Peyer's patch (tissue), 4 donors: ENCODE results near the gene GNPTG. TPM values are rescaled to one million over a fixed set of nuclear protein-coding genes. Genes with fewer than 3 reads are reported as not detected.

Experiments
- DNase-seq, 3 donors: peaks; one replicate each; pipeline ENCODE4 v3.0.0-alpha.2; 2017 to 2019
- H3K27ac ChIP-seq, 4 donors: fragments of 200-600 bp; sonication (generic); one replicate each; pipeline ENCODE4 v1.5.1; 2016 to 2019
- H3K27me3 ChIP-seq, 2 donors: fragments of 200-600 bp; sonication (generic); one replicate each; pipeline ENCODE4 v1.5.1; 2019
- H3K36me3 ChIP-seq, 3 donors: fragments of 200-600 bp; sonication (generic); one replicate each; pipeline ENCODE4 v1.5.1; 2016 to 2019
- H3K4me1 ChIP-seq, 4 donors: fragments of 200-600 bp; sonication (generic); one replicate each; pipeline ENCODE4 v1.5.1; 2016 to 2019
- H3K4me3 ChIP-seq, 4 donors: fragments of 200-600 bp; sonication (generic); 1 replicate in 3 of 4; 2 replicates in 1 of 4; pipeline ENCODE4 v1.5.1; 2016 to 2019; ENCODE audit warnings: mild to moderate bottlenecking in 1 of 4
- H3K9me3 ChIP-seq, 4 donors: fragments of 200-600 bp; sonication (generic); one replicate each; pipeline ENCODE4 v1.5.1; 2016 to 2019; ENCODE audit warnings: mild to moderate bottlenecking in 1 of 4
- CTCF ChIP-seq, 6 experiments: fragments of 450-650 bp in 4 of 6; fragments of 200-600 bp in 2 of 6; sonication (generic) in 1 of 6; IDR thresholded peaks; one replicate each; pipeline ENCODE4 v1.5.1; 2017 to 2019; ENCODE audit warnings: antibody characterized with exemption in 6 of 6, mild to moderate bottlenecking in 3 of 6, moderate library complexity in 1 of 6
- POLR2A ChIP-seq, 2 donors: fragments of 450-650 bp; IDR thresholded peaks; one replicate each; pipeline ENCODE4 v1.5.1; 2017; ENCODE audit warnings: antibody characterized with exemption in 2 of 2, mild to moderate bottlenecking in 2 of 2, moderate library complexity in 2 of 2
- total RNA-seq, 4 donors: library from RNA; depleted of rRNA; stranded (reverse); fragments of >200 nt; gene quantifications; one replicate each; pipeline ENCODE4 v1.1.0, GENCODE V29; 2016

Gene GNPTG
- total RNA-seq, 4 donors from 2014 or later: 51.1 to 83.3 (median 65.0) TPM

GRCh38 chr16:1330260-1330914 is 21.3 kb upstream of the GNPTG start:
- Histone ChIP-seq H3K9me3 (peaks cover 0 to 6% (median 0%) of the 10 kb centered on the region in 4 donors), H3K36me3 (peaks cover 0 to 7% (median 0%) of the 10 kb centered on the region in 3 donors), H3K27me3 (peaks cover 0 to 21% of the 10 kb centered on the region in 2 donors), H3K27ac (peak overlapping the region in 2 of 4 donors; percentile 63 to 80), H3K4me3 (no peak overlapping the region), H3K4me1 (peaks cover 0 to 44% (median 27%) of the 10 kb centered on the region in 4 donors)
- TF ChIP-seq CTCF (IDR thresholded peaks at IDR 0.05): peak in 5 of 6 experiments; percentile 35 to 55 (median 42)
- TF ChIP-seq POLR2A (IDR thresholded peaks at IDR 0.05): no peak
- no peak for DNase-seq

- peaks cover 0 to 6% (median 0%) of the 10 kb centered on the region in 4 donors for H3K9me3 ChIP-seq
- TF ChIP-seq CTCF (IDR thresholded peaks at IDR 0.05) (peak in 1 of 6 experiments; percentile 8), POLR2A (IDR thresholded peaks at IDR 0.05) (no peak)
- DNase-seq: no peak
- H3K27ac ChIP-seq: peak overlapping the region; percentile 63 to 86 (median 76)
- H3K4me3 ChIP-seq: peak overlapping the region; percentile 44 to 65 (median 58)
- no peaks in the 10 kb centered on the region for H3K36me3 ChIP-seq
- peaks cover 0 to 21% of the 10 kb centered on the region in 2 donors for H3K27me3 ChIP-seq
- peaks cover 0 to 50% (median 30%) of the 10 kb centered on the region in 4 donors for H3K4me1 ChIP-seq
Measured at GRCh38 chr16:1330931-1331711, 20.6 kb upstream of the GNPTG start.

GRCh38 chr16:1331712-1332617 is 19.8 kb upstream of the GNPTG start:
- peak; percentile 71 to 97 (median 97) for DNase-seq

GRCh38 chr16:1332618-1333148 is 19.0 kb upstream of the GNPTG start:
- Histone ChIP-seq H3K9me3 (peaks cover 0 to 6% (median 0%) of the 10 kb centered on the region in 4 donors), H3K27ac (peak overlapping the region; percentile 63 to 86 (median 76)), H3K36me3 (no peaks in the 10 kb centered on the region), H3K4me1 (peaks cover 0 to 50% (median 30%) of the 10 kb centered on the region in 4 donors), H3K27me3 (peaks cover 0 to 21% of the 10 kb centered on the region in 2 donors), H3K4me3 (peak overlapping the region; percentile 44 to 65 (median 58))
- no peak for DNase-seq
- TF ChIP-seq CTCF (IDR thresholded peaks at IDR 0.05): no peak
- TF ChIP-seq POLR2A (IDR thresholded peaks at IDR 0.05): no peak

More at GRCh38 chr16:1331712-1332617, 19.8 kb upstream of the GNPTG start:
- Histone ChIP-seq H3K4me1 (peaks cover 0 to 50% (median 30%) of the 10 kb centered on the region in 4 donors), H3K27ac (peak overlapping the region; percentile 63 to 86 (median 76)), H3K27me3 (peaks cover 0 to 21% of the 10 kb centered on the region in 2 donors), H3K9me3 (peaks cover 0 to 6% (median 0%) of the 10 kb centered on the region in 4 donors), H3K4me3 (peak overlapping the region; percentile 44 to 65 (median 58)), H3K36me3 (no peaks in the 10 kb centered on the region)
- TF ChIP-seq POLR2A (IDR thresholded peaks at IDR 0.05) (no peak), CTCF (IDR thresholded peaks at IDR 0.05) (no peak)
